Measurements from ENCODE around the gene TIMM8A.
"Not testable (repeated sequence)": the region's sequence is repeated elsewhere in the genome, so short reads cannot be mapped to it uniquely, and the experiment has no call there.

The TIMM8A gene

GRCh38 chrX:101357166-101357795 lies 8.7 kb upstream of the TIMM8A start:
- DNase-seq, result no peak

GRCh38 chrX:101349193-101349562 lies 636 bp upstream of the TIMM8A start:
- no peak for DNase-seq

DNA sequence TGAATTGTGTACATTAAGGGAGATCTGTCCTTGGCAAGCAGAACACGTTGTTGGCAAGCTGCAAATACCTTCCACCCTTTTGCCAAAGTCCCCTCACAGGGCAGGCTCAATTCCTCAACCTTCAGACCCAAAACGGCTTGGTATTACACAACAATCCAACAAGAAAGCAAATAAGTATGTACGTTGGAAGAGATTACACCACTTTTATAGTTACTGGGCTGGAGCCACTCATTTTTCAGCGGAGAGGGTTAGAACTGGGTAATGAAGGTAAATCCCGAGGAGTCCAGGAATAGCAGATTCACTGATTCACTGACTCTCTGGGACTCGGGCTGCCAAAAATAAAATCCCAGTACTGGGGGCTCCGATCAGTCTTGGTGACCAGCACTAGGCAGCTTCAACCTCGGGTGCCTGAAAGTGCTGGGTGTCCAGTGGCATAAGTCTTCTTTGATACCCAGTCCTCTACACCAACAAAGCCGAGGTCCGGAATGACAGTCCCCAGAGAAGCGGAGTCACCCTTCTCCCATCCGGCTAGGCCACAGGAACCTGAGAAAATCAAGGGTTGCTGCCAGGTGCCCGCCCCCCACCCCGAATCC lies 587 bp downstream of the TIMM8A start:
- peak; percentile 10 for DNase-seq

DNA sequence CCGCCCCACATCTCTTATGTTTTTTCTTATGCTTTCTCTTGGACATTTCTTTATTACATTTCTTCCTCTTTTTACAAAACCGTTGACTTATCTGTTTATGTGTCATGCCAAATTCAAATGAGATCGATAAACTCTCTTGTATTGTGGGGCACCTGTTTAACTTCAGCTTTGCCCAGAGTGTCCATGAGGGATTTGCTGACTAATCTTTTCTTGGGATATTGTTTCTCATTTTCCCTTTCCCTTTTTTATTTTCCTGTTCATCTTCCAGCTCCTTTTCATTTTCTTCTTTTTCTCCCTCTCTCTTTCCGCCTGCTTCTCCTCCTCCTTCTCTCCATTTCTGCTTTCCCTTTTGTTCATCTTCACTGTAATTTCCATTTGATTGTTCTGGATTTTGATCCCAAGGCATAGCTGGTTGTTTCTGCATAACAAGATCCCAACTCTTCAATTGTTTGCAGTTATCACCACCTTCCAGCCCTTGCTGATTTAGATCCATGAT lies 10.7 kb downstream of the TIMM8A start:
- no peak for DNase-seq

GRCh38 chrX:101334310-101334709 lies 14.2 kb downstream of the TIMM8A start:
- not testable (repeated sequence) for DNase-seq

DNA sequence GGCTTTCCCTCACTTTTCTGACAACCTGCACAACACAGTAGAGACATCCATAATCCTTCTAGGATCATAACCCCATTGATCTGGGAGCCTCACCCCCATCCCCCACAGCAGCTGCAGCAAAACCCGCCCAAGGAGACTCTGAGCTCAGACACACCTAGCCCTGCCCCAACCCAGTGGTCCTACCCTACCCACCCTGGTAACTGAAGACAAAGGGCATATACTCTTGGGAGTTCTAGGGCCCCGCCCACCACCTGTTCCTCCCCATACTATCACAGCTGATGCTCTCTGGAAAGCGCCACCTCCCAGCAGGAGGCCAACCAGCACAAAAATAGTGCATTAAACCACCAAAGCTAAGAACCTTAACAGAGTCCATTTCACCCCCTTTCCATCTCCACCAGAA lies 21.9 kb downstream of the TIMM8A start:
- not testable (repeated sequence) for DNase-seq

DNA sequence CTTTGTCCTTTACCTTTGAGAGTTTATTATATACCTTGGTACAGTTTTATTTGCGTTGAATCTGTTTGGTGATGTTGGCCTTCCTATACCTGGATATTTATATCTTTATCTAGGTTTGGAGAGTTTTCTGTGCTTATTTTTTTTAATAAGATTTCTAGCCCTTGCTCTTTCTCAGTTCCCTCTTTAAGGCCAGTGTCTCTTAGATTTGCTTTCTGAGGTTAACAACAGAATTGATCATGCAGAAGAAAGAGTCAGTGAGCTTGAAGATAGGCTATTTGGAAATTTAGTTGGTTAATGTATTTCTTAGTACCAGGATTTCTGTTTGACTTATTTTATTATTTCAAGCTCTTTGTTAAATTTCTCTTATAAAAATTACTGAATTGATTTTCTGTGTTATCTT lies 44.8 kb downstream of the TIMM8A start:
- DNase-seq, result no peak
